NCI-H345 treated with DMSO at 0.1 percent for 48 hours (cell line): ENCODE measurements around the gene RAB3IP.

Experiments
- DNase-seq: peaks from one replicate; lab custom pipeline; 2025; ENCODE audit not compliant: unreplicated experiment; lab: John Stamatoyannopoulos, UW

RAB3IP gene, protein sequence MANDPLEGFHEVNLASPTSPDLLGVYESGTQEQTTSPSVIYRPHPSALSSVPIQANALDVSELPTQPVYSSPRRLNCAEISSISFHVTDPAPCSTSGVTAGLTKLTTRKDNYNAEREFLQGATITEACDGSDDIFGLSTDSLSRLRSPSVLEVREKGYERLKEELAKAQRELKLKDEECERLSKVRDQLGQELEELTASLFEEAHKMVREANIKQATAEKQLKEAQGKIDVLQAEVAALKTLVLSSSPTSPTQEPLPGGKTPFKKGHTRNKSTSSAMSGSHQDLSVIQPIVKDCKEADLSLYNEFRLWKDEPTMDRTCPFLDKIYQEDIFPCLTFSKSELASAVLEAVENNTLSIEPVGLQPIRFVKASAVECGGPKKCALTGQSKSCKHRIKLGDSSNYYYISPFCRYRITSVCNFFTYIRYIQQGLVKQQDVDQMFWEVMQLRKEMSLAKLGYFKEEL

DNA sequence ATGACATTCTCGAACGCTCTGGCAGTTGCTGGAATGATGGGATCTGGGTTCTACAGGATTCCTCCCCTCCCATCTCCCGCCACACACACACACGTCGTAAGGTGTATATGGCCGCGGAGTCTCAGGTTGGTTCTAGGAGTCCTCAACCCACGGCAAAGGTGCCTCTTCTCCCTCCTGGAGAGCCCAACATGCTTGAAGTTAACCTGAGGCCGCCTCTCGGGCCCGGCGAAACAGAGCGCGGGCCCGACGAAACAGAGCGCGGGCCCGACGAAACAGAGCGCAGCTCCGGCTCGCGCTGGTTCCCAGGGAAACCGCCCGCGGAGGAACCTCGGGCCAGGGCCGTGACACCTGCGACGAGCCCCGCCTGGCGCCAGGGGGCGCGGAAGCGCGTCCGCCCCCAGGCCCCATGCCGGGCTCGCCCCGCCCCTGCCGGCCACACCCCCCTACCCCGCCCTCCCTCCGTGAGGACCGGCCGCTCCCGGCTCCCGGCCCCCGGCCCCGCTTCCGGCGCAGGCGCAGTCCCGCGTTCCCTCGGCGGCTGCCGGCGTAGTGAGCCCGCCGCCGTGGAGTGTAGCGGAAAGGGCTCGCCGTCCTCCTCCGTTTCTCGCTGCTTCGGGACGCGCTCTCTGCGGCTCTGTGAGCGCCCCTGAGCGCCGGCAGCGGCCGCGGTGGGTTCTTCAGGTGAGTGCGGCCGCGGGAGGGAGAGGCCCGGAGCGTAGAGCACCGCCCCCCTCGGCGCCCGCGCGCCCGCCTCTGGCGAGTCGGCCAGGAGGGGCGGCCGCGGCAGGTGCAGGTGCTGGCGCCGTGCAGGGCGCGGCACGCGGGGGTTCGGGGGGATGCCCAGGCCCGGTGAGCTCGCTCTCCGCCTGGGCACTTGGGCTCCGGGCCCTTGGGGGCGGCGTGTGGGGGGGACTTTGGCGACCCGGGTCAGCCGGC is at the start of gene RAB3IP:
TSS of gene RAB3IP (plus strand) at position 510 of the 936 bp plus-strand sequence. CDS start 16,549 bp downstream, outside the sequence.
- DNase-seq = peak; percentile 77

DNA sequence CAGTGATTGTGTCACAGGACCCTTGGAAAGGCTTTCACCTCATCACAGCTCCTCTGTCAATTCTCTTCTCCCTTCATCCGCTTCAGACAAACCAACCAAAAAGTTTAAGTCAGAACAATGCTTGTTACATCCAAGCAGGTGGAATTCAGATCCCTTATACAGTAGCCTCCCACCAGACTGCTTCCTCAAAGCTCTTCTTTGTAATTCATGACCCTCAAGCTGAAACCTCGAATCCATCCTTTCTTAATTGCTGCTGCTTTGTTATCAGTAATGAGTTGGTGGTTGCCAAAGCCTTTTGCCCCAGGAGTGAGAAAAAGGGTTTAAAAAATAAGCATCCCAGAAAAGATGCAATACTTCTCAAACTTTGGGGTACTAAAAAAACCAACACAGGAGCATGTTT is 49.0 kb upstream of the RAB3IP start:
- no peak for DNase-seq

DNA sequence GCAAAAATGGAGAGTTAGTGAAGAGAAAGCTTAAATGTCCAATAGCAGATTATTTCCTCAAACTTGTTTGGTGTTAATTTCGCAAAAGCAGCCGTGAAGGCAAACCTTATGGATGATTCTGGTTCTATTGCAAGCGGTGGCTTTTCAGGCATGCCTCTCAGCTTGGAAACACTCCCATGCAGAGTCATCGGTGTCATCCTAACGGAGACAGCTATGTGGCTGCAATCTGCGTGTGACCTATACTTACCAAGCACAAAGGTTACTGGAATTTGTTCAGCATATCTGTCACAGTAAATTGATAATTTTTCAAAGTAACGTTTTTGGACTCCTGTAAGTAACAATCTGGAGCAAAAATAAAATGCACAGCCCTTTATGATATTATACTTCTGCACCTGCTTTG is 44.5 kb upstream of the RAB3IP start:
- DNase-seq = no peak

DNA sequence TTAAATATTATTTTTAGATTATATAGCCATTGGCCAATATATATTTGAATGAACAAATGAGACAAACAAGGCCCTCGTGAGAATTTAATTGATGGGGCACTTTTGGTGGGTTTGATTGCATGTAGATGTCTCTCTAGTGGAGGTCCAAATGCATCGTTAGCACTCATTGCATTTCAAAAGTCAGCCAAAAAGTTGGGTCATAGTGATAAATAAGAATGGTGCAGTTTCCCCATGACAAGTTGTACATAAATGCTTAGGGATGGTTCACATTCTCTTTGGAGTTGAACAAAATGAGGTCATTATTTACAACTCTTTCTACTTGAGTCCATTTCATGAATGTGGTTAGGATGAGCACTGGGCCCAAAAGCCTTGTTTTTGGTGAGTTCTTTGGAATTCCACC is 40.6 kb upstream of the RAB3IP start:
- no peak for DNase-seq

DNA sequence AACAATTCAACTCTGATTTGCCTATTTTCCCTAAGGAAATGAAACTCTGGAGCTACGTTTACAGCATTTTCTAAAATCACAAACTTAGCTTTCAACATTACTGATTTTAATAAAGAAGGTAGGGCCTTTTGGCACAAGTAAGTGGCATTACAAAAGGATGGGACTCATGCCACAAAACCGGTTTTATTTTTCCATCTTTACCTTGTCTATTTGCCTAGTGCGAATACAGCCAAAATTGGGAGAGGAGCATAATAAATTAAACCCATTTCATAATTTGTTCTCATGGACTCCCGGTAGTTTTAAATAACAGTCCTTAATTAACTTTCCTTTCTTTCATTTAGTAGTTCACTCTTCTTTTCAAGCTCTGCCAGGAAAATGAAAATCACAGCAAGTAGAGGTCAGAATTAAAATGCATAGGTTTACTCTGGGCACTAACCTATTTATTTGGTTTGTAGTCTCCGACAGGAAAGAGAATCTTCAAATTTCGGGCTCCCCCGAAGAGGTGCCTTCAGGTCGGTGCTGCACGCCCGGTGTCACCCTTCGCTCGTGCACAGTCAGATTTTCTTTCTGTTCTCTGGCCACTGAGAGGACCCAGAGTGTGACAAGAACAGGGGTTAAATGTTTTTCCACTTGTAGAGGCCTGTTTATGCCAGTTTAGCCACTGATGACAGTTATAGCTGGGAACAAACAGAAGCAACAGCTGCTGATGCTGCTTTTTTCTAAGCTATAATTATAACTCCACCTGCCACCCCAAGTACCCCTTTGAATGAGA is 39.7 kb upstream of the RAB3IP start, which contains the start of gene BEST3:
TSS of gene BEST3 (minus strand) at position 535 of the 772 bp plus-strand sequence. CDS start 1,505 bp downstream, outside the sequence.
- peak; percentile 96 for DNase-seq

DNA sequence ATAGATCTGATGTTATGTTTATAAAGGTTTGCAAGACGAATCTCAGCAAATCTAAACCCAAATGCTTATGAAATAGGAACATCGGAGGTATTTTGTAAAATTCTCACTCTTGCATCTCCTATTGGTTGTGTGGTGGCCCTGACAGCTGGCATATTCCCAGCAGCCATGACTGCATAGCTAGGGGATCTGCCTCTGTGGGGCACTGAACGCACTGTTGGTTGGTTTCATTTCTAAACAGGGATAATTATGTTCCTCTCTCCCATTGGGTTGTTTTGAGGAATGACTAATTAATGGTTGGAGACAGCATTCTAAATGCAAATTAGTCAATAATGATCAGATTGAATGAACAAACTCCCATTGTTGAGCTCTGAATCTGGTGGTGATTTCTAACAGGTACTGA is 36.8 kb upstream of the RAB3IP start:
- DNase-seq = no peak

DNA sequence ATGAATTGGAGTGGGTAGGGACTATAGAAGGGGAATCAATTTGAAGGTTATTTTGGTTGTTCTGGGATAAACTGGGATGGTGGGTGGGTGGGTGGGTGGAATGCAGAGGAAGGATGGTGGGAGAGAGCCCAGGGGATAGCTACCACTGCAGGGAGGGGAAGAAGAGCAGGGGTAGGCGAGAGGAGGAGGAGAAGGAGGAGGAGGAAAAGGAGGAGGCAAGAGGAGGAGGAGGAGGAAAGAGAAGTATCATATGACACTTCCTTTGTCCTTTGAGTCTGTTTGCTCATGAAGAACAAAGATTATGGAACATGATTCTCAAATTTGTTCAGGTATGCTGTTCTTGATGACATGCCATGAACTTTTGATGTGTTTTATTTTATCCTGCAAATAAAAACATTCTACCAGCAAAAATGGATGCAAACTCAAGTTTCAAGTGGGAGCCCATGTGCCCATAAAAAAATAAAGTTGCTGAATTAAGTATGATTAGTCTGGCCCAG is 35.5 kb upstream of the RAB3IP start:
- no peak for DNase-seq

DNA sequence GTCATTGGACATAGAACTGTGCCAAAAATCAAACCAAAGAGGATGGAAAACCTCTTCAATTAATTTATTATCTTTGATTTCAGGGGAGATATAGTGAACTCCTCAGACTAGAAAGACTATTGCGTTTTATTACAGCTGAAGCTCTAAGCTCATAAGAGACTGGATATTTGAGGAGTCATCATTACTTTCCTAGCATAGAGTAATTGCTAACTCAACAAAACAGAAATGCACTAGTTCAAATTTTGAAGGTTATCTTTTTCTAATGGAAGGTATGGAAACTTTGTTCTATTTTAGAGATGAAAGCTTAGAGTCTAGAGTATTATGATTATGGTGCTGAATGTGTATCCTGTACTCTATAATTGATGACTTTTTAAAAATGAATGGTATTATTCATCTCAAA is 34.3 kb upstream of the RAB3IP start:
- no peak for DNase-seq

DNA sequence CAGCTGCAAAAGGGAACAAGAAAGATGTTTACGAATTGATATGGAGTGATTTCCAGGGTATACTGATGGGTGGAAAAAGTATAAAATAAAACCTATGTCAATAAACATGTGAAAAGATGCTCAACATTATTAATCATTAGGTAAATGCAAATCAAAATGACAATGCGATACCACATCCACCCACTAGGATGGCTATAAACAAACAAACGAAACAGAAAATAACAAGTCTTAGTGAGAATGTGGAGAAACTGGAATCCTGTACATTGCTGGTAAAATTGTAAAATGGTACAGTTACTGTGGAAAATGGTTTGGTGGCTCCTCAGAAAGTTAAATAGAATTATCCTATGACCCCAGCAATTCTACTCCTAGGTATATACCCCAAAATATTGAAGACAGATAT is 30.0 kb upstream of the RAB3IP start:
- no peak for DNase-seq

DNA sequence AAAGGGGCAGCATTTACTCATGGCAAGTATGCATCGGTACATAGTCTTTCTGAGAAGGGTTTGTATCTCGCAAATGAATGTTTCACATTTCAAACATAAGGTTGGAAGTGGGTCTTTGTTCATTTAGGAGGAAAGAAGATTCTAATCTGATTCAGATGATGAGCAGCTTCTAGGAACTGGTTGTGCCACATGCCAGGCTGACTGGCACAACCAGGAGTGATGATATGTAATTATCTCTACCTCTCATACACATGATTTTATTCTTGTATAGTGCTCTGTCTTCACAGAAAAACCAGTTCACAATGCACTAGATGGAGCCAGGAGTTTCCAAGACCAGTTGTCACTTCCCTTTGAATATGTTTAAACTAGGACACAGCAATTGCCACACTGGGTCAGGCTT is 25.8 kb upstream of the RAB3IP start:
- no peak for DNase-seq

DNA sequence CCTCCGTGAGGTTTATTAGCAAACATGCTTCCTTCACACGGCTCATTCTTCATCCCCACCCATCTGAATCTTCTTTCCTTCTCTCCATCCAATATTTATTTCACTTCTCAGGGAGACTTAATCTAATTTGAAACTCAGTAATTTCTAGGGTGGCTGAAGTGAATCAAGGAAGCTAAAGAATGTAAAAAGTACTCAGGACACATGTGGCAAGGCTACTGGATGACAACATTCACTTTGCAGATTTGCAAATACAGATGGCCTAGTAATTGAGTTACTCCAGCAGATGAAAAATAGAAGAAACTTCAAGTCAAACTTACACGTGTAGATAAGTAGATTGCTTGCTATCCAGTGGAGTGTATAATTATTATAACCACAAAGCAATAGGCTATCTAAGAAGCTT is 24.1 kb upstream of the RAB3IP start:
- DNase-seq = no peak

DNA sequence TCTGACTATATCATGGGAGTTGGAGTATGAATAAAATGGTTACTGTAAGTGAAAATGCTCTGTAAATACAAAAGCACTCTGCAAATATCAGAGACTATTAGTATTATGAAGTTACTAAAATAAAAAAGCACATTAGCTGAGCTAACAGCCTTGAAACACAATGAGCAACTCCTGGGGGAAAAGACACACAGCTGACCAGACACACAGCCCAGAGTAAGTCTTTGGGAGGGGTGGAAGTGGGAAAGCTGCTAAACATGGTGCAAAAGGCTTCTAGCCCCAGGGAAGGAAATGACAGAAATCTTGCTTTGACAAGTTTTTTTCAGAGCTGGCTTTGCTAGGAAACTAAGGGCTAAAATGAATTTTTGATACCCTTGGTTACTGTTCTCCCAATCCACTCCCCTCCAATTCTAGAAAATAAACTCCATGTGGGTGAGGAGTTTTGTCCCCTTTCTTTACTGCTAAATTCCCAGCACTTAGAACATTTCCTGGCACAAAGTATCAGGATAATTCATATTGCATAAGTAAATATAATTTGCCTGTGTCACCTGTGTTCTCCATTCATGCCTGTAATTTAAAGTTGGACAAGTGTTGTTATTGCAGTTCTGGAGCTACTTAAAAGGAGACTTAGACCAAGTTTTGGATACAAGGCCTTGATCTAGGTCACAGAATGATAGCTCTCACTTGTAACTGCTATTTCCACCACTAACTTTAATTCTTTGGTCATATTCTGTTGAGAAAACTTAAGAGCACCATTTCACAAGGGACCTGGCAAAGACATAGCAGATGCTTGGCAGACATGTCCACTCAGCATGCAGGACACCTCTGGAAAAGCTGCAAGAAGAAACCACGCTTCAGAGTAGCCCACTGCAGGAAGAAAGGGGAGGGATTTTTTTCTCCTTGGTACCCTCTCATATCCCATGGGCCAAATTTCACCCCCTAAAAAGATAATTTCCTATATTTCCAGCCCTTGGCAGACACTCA is 19.0 kb upstream of the RAB3IP start:
- no peak for DNase-seq

DNA sequence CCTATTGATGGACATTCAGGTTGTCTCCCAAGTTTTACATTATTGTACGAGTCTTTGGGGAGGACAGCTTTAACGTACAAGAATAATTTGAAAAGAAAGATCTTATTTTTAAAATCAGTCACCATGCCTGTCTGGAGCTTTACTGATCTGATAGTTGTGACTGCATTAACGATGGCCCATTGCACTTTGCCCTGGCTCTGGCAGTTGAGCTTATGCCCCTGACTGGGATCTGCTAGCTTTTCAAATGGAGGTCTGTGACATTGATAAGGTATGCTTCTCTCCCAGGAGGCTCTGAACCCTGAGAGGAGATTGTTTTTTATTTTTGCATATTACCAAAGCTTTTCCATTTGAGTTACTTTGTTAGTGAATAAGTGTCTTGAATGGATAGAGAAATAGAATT is 17.9 kb upstream of the RAB3IP start:
- no peak for DNase-seq

DNA sequence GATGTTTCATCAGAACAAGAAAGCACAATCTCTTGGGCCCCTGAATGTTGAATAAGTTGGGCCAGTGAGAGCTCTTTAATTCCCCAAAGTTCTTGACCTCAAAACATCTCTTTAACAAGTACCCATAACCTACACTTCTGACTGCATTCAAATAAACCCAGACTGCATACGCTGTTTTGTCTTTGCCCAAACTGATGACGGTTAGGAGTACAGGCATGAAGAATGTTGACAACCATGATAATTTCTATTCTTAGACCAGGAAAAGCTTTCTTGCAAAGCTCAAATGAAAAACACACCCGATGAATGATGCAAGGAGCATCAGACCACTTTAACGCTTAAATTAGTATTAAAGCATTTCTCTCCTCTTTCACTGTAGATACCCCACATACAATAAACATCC is 11.7 kb upstream of the RAB3IP start:
- DNase-seq = no peak

DNA sequence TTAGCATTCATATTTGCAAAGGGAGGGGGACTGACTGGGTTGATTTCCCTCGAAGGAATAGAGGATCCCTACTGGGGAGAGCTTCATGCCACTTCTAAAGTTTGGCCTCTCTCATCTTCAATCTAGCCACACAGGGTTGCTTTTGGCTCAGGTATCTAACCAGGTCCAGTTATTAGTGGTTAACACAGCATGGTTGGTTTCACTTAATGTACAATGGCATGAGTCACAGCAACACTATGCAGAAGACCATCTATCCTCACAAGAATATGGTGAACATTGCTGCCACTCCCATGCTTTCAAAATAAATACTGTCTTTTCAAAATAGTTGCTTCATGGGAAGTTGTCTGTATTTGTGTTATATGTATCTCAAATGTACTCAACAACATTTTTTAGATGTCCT is 6.6 kb upstream of the RAB3IP start:
- DNase-seq = no peak

DNA sequence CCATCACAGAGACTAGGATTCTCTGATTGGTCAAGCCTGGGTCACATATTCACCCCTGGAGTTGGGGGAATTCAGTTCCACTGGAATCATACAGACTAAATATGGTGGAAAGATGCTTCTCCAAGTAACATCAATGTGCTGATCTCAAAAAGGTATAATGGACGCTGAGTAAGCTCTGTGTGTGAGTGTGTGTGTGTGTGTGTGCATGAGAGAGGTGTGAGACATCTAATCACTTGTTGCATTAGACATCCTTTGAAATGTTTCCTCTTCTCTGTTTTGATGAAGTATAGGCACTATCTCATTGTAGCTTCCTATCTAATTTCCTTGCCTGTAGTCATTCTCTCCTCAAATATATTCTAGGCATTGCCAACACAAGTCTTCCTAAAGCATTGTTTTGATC is 5.0 kb upstream of the RAB3IP start:
- DNase-seq = no peak

DNA sequence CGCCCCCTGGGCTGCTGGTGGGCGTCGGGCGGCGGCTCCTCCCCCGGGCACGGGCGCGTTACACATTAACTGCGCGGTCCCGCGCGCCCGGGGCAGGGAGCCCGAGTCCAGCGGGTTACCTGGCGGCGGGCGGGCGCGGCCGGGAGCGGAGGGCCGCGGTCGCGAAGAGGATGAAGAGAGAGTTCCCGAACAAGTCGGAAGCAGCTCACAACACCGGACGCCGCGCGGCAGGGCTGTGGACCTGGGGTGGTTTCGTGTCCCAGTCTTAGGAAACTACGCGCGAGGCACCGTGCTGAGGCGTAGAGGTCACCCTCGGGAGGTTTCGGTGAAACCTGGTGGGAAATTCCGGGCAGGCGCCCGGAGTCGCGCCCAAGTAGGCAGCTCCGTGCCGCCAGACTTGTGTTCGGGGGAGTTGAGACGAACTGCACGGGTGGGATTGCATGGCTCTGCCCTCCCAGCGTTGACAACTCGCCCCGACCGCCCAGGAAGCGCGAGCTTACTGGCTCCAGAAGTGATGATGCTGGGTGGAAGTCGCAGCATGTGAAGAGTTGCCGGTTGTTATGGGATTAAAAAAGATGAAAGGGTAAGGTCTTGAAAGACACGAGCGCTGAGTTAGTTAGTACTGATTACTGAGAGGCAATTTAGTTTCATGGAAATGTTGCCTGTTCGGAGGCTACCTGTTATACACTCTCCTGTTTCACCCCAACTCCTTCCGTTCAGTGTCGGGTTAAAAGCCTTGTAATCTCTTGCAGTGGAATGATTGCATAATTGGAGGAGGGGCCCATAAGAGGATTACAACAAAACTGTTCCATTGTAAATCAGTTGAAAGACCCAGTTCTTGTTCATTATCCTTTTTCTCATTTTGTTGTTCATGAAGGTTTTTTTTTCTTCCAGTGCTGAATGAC is 879 bp downstream of the RAB3IP start:
- DNase-seq = peak; percentile 61

DNA sequence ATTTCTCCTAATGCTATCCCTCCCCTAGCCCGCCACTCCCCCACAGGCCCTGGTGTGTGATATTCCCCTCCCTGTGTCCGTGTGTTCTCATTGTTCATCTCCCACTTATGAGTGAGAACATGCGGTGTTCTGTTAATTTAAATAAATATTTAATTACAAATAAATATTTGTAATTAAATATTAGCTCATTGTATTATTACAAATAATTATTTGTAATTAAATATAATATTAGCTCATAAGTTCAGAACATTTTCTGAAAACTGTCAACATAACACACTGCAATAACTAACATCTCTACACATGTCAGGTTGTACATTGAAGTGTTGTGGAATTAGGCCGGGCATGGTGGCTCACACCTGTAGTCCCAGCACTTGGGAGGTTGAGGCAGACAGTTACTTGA is 5.4 kb downstream of the RAB3IP start:
- DNase-seq = no peak

DNA sequence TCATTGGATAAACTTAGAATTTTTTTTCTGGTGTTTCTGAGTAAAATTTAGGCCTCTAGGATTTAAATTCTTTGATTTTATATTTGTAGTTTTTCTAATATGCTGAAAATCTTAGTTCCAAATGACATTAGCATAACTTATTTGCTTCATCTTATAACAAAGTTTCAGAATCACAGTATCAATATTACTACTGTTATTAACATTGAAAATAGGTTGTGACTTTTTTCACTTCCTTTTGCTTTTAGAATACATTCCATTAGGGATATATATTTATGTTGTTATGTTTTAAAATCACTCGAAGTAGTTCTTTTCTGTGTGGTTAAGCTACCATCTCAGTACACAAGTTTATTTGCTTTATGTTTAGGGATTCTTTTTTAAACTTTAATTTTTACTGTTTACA is 12.8 kb downstream of the RAB3IP start:
- DNase-seq = no peak
